HepG2 (cell line): ENCODE measurements around the gene EIF1.

Experiments used
- ATF3 ChIP-seq: sonication (generic); formaldehyde crosslinking; IDR thresholded peaks from 2 replicates; pipeline ENCODE4 v1.4.0; 2020; ENCODE audit warnings: missing genetic modification reagents
- EP300 ChIP-seq, 3 experiments: sonication (generic) in 1 of 3; formaldehyde crosslinking in 1 of 3; IDR thresholded peaks; 2 replicates each; pipeline versions ENCODE4 v1.5.1 to v1.6.1; 2011 to 2020; ENCODE audit warnings: low read depth in 2 of 3, low read length in 2 of 3, borderline replicate concordance in 1 of 3, improper control_type of control experiment in 1 of 3, mild to moderate bottlenecking in 1 of 3, missing genetic modification reagents in 1 of 3, moderate library complexity in 1 of 3
- HDAC2 ChIP-seq: sonication (generic); formaldehyde crosslinking; IDR thresholded peaks from 2 replicates; pipeline ENCODE4 v1.4.0; 2020; ENCODE audit warnings: missing genetic modification reagents
- RNF219 ChIP-seq: sonication (generic); formaldehyde crosslinking; IDR thresholded peaks from 2 replicates; pipeline ENCODE4 v1.5.0; 2020; ENCODE audit warnings: mild to moderate bottlenecking, missing genetic modification reagents
- TF ChIP-seq, protein P1 (sequence below): sonication (generic); formaldehyde crosslinking; IDR thresholded peaks from 2 replicates; pipeline ENCODE4 v1.4.0; 2020; ENCODE audit warnings: missing genetic modification reagents

DNA sequence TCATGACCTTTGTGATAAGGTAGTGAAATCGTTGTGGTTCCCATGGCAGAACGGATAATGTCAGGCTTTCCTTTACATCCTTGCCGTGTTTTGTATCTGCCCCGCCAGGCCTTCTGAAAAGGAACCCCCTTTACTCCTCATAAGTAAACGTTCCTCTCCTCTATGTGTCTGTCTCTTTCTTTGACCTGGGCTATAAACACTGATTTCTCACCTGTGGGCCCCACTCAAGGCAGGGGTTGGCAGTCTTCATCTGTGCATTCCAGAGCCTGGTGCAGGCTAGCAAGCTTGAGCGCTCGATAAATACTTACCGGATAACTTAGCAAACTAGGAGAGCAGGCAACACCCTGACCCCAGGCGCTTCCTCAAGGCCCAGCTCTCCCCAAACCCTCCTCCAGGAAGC is 53.0 kb downstream of the EIF1 start:
- TF ChIP-seq RNF219 (CRISPR knock-in tag) (no peak), HDAC2 (CRISPR knock-in tag) (no peak), EP300 (IDR thresholded peaks at IDR 0.05; ENCODE audit: low read depth in 2 of 2, low read length in 2 of 2) (no peak), EP300 (CRISPR knock-in tag; IDR thresholded peaks at IDR 0.05; ENCODE audit: borderline replicate concordance) (no peak), ATF3 (no peak)
- TF ChIP-seq, protein P1, sequence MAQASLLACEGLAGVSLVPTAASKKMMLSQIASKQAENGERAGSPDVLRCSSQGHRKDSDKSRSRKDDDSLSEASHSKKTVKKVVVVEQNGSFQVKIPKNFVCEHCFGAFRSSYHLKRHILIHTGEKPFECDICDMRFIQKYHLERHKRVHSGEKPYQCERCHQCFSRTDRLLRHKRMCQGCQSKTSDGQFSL (CRISPR knock-in tag): no peak
